GM12891 (cell line): ENCODE data around the gene STX10.
"Not testable (repeated sequence)": the region's sequence is repeated elsewhere in the genome, so short reads cannot be mapped to it uniquely, and the experiment has no call there.

Experiments
- PAX5 ChIP-seq: IDR thresholded peaks from 2 replicates; pipeline ENCODE4 v1.6.1; 2011; ENCODE audit warnings: low read length, moderate library complexity, mild to moderate bottlenecking; ENCODE audit not compliant: insufficient read depth, severe bottlenecking
- POLR2A ChIP-seq: IDR thresholded peaks from 2 replicates; pipeline ENCODE4 v1.6.1; 2011; ENCODE audit warnings: low read depth, low read length, control low read depth
- POLR2AphosphoS5 ChIP-seq: IDR thresholded peaks from 2 replicates; pipeline ENCODE4 v1.6.1; 2011; ENCODE audit warnings: low read depth, low read length, control low read depth
- POU2F2 ChIP-seq: IDR thresholded peaks from 2 replicates; pipeline ENCODE4 v1.6.1; 2011; ENCODE audit warnings: low read depth, mild to moderate bottlenecking, control low read depth, low read length, moderate library complexity
- SPI1 ChIP-seq: IDR thresholded peaks from 2 replicates; pipeline ENCODE4 v1.6.1; 2011; ENCODE audit warnings: low read depth, low read length, control low read depth
- TAF1 ChIP-seq: IDR thresholded peaks from 2 replicates; pipeline ENCODE4 v1.6.1; 2011; ENCODE audit warnings: low read depth, low read length, control low read depth

DNA sequence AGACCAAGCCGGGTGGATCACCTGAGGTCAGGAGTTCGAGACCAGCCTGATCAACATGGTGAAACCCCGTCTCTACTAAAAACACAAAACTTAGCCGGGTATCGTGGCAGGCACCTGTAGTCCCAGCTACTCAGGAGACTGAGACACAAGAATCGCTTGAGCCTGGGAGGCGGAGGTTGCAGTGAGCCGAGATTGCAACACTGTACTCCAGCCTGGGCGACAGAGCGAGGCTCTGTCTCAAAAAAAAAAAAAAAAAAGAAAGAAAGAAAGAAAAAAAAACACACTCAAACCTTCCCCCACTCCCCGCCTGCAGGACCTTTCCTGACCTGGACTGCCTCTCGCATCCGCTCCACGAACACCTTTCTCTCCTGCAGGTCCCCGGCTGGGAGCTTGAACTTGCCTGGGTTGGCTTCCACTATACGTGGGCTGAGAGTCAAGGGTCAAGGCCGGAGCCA lies 975 bp downstream of the STX10 start:
- TF ChIP-seq POLR2AphosphoS5, POLR2A, TAF1, SPI1, POU2F2, PAX5: not testable (repeated sequence)
